HG02970 (cell line): ENCODE data around the gene FAM186B.

Experiments
- ATAC-seq: cut with Tn5 transposase; IDR thresholded peaks from one replicate; pipeline ENCODE4 v1.9.1; 2021; ENCODE audit warnings: mild to moderate bottlenecking, moderate library complexity, moderate number of reproducible peaks; ENCODE audit not compliant: unreplicated experiment, low FRiP score

Gene FAM186B

DNA sequence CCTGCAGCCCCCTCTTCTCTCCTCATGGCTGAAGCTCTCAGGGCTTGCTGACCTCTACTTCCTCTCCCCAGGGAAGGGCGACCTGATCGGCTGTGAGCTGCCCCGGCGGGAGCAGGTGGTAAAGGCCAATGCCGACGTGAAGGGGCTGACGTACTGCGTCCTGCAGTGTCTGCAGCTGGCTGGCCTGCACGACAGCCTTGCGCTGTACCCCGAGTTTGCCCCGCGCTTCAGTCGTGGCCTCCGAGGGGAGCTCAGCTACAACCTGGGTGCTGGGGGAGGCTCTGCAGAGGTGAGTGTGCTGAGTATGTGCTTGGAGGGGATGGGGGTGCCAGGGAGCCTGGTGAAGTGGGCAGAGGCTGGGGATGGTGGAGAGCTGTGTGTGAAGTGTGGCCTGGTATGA is 51.2 kb downstream of the FAM186B start:
- ATAC-seq = no peak

GRCh38 chr12:49553512-49554088 is 51.8 kb downstream of the FAM186B start:
- ATAC-seq = no peak

GRCh38 chr12:49552899-49553298 is 52.5 kb downstream of the FAM186B start:
- ATAC-seq = no peak

DNA sequence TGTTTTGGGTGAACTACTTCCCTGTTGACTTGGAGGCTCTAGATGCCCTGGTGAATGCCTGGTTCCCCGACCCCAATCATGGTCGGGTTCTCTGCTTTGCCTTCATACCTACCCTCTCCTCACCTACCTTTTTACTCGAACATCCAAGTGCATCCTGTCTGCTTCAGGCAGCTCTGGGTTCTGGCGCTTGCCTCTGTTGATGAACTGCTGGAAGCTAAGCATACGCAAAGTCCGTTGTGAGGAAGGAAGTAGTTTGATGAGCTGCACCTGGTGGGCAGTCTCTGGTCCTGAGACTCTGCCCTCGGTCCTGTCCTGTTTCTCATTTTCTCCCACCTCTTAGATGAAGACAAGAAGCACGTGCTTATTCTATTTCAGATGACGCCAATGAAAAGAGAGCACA is 53.0 kb downstream of the FAM186B start:
- ATAC-seq = no peak

GRCh38 chr12:49552014-49552413 is 53.4 kb downstream of the FAM186B start:
- ATAC-seq = no peak

DNA sequence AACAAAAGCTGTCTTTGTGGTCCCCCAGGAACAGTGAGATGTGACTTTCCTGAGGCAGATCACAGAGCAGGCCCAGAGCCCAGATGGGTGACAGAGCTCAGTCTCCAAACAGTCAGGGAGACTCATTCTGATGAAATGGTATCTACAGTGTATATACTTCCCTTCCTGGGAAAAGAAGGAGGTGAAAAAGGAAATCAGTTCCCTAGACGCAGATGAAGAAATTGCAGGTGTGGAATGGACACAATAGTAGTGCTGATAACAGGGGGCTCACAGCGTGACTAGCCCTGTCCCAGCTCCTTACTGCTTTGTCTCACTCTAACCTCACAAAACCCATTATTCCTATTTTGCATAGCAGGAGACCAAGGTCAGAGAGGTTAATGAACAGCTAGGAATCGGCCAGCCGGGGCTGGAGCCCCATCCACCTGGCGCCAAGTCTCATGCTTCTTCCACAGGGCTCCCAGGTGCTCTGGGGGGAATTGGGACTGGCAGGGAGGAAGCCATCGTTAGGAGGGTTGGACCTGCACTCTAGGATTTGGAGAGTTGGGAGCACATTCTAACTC is 54.7 kb downstream of the FAM186B start:
- ATAC-seq = no peak

GRCh38 chr12:49549735-49550692 is 55.4 kb downstream of the FAM186B start:
- ATAC-seq = no peak

DNA sequence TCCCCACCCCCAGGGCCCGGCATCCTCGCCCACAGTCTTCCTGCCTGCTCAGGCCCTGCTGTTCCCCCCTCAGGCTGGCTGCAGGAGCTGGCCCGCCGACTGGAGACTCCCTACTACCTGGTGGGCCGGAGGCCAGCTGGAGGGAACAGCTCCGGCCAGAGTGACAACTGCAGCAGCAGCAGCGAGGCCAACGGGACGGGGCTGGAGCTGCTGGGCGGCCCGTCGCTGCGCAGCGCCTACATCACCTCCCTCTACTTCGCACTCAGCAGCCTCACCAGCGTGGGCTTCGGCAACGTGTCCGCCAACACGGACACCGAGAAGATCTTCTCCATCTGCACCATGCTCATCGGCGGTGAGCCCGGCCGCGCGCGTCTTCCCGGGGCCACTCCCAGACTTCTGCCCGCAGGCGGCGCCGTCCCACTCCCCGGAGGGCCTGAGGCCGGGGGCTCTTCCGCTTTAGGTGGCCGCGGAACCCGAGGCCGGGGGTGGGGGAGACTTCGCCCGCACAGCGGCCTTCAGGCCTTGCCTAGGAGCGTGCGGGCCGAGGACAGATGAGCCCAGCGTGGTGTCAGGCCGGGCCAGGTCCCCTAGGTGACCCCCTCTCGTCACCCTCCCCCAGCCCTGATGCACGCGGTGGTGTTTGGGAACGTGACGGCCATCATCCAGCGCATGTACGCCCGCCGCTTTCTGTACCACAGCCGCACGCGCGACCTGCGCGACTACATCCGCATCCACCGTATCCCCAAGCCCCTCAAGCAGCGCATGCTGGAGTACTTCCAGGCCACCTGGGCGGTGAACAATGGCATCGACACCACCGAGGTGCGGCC is 56.4 kb downstream of the FAM186B start:
- no peak for ATAC-seq

DNA sequence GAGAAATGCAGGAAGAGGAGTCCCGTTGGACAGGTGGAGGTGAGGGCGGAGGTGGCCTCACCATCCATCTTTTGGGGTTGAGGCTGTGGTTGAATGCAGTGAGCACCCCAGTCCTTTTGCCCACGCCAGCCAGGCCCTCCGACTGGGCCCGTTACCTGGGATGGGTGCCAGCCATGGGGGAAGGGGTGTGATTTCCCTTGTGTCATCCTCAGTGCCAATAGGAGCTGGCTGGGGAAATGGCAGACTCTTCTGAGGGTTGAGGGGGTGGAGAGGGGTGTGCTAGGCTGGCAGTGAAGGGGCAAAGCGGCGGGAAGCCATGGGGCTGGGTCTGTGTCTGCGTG is 57.0 kb downstream of the FAM186B start:
- no peak for ATAC-seq

DNA sequence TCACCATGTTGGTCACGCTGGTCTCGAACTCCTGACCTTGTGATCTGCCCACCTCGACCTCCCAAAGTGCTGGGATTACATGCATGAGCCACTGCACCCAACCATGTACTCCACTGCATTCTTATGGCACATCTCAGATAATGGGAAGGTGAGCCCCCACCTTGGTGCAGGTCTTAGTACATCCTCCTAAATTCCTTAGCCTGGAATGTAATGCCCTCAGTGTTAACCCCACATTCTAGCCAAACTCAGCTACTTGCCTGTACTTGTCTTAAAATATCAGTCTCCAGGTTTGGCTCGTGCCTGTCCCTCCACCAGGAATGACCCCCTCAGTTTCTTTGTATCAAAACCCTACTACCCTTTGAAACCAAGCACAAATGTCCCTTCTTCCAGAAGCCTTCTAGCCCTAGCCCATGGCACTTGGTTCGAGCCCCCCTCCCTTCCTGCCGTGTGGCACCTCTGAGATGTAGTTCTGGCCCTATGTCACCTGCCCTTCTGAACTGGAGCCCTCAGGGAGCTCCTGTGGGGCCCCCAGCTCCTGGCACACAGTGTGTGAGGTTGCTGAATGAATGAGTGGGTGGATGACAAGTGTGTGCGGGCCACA is 58.2 kb downstream of the FAM186B start:
- no peak for ATAC-seq

DNA sequence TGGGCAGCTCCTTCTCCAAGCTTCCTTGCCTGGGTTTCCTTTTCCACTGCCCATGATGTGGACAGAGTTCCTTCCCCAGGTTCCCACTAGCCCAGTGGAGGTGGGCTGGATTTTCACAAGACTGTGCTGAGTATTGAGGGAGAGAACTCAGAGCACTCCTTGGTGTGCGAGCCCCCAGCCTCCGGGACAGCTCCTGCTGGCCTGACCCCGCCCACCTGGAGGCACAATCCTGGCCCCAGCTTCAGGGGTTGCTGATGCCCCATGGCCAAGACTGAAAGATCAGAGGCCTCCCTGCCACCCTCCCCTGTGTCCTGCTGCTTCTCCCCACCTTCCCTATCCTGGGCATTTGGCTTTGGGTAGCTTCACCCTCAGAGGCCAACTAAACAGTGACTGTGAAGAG is 59.0 kb downstream of the FAM186B start:
- ATAC-seq = no peak

DNA sequence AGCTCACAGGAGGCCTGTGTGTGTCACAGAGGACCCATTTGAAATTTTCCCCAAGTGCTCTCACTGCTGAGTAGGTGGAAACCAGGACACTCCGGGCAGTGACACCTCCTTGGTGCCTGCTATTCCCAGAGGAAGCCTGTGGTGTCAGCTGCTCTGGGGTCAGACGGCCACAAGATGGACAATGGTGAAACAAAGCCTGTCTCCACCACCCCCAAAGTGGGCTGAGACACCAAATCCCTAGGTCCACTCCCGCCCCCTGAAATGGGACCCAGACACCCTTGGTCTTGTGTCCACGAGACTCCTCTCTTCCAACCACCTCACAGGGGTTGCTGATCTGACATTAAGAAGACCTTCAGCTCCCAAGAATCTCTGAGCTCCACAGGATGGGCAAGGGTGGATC is 59.6 kb downstream of the FAM186B start:
- no peak for ATAC-seq

GRCh38 chr12:49543914-49544815 is 61.3 kb downstream of the FAM186B start:
- no peak for ATAC-seq

DNA sequence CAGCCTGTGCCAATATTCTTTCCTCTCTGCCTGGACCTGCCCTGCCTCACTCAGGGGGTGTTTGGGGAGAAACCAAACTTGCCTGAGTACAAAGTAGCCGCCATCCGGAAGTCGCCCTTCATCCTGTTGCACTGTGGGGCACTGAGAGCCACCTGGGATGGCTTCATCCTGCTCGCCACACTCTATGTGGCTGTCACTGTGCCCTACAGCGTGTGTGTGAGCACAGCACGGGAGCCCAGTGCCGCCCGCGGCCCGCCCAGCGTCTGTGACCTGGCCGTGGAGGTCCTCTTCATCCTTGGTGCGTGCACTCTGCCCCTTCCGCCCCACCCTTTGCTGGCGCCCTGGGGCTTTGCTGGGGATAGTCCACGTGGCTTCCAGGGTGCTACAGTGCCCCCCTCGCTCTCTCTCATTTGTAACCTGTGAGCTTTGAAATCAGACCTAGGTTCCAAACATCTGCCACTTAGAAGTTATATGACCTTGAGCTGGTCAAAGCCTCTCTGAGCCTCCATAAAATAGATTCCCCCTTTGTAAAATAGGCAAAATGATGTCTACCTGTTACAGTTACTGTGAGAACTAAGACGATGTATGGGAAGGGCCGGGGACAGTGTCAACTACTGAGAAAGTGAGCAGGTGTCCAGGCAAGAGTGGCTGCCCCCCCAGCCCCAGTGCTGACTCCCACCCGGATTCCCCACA is 62.1 kb downstream of the FAM186B start:
- no peak for ATAC-seq

DNA sequence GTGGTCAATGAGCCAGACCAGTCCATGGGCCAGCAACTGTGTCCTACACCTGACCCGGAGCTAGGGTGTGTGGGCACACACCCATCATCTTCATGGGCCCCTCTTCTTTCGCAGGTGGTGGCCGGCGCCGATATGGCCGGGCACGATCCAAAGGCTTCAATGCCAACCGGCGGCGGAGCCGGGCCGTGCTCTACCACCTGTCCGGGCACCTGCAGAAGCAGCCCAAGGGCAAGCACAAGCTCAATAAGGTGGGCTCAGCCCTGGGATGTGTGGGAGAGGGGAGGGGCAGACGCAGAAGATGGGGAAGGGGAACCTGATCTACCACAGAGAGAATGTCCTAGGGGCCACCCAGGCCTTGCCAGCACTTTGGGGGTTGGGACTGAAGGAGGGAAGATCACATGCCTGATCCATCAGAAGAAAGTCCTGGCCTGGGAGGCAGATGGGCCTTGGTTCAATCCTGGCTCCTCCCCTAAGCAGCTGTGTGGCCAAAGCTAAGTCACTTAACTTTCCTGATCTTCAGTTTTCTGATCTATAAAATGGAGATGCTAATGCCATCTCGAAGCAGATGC is 62.8 kb downstream of the FAM186B start:
- no peak for ATAC-seq

DNA sequence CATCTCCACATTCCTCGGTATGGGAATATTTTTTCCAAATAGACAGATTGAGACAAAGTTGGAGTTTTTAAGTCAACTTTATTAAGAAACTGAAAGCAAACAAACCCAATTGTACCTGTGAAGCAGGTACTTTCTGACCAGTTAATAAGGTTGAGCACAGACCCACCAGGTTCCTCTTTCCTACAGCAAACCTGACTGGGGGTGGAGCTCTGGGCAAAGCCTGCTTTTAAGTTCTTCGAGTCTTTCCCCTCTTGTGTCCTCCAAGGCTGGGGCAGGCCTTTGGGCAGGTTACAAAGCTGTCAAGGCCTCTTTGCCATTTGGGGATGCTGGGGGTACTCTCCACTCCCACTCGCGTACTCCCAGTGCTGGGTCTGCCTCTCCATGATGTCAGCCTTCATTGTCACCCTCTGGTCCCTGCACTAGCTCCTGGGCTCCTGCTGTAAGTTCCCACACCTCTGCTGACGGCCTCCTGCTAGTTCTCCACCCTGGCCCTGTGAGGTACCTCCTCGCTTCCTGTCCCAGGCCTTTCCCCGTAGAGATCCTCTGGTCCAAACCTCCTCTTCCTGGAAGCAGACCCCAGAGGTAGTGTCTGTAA is 63.4 kb downstream of the FAM186B start:
- no peak for ATAC-seq

DNA sequence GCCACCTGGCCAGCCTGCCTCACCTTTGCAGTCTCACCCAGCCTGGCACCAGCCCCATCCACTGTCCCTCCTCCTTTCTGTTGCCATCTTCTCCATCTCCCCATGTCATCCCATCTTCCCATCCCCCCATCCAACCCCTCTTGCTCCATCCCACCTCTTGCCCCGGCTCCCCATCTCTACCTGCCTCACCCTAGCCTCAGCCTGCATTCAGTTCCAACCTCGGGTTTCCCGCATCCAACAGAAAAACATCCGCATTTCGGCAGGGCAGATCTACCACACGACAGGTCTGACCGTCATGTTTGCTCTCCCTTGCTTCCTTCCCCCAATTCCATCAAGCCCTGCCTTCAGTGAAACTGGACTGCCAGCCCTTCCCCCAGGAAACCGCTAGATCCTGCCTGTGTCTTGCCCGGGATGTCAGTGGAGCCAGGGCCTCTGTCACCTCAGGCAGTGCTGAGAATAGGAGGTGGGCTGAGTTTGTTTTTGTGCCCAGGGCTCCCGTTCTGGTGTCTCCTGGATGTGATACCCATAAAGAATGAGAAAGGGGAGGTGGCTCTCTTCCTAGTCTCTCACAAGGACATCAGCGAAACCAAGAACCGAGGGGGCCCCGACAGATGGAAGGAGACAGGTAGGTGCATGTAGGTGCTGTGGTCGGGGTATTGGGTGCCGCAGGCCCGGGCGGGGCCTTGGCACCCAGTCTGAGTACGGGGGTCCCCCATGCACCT is 64.1 kb downstream of the FAM186B start:
- no peak for ATAC-seq
